RWPE2 (cell line): ENCODE results near the gene SUZ12.
"Not testable (repeated sequence)": the region's sequence is repeated elsewhere in the genome, so short reads cannot be mapped to it uniquely, and the experiment has no call there.

Experiments used
- ATAC-seq: fragments of 200-7000 bp; cut with Tn5 transposase; 3 replicates; pipeline ENCODE4 v1.9.1; 2021; ENCODE audit warnings: low read depth
- DNase-seq: peaks from one replicate; pipeline ENCODE4 v3.0.0-alpha.2; 2020; ENCODE audit warnings: low spot score
- H3K27ac ChIP-seq: fragments of 450-650 bp; 2 replicates; pipeline ENCODE4 v1.5.1; 2017; ENCODE audit warnings: mild to moderate bottlenecking; ENCODE audit not compliant: poor library complexity, severe bottlenecking
- H3K27me3 ChIP-seq: fragments of 250-450 bp; sonication (Bioruptor Pico); 2 replicates; pipeline ENCODE4 v1.5.1; 2021; ENCODE audit warnings: mild to moderate bottlenecking, moderate library complexity; ENCODE audit not compliant: insufficient read depth, poor library complexity, severe bottlenecking
- H3K36me3 ChIP-seq: fragments of 250-450 bp; sonication (Bioruptor Pico); 2 replicates; pipeline ENCODE4 v1.5.1; 2020; ENCODE audit warnings: low read depth, mild to moderate bottlenecking, moderate library complexity
- H3K4me1 ChIP-seq: fragments of 250-450 bp; sonication (Bioruptor Pico); 2 replicates; pipeline ENCODE4 v1.5.1; 2021; ENCODE audit warnings: mild to moderate bottlenecking, moderate library complexity; ENCODE audit not compliant: insufficient read depth, poor library complexity, severe bottlenecking
- H3K4me3 ChIP-seq: fragments of 250-450 bp; sonication (Bioruptor Pico); 2 replicates; pipeline ENCODE4 v1.5.1; 2021; ENCODE audit warnings: mild to moderate bottlenecking, moderate library complexity; ENCODE audit not compliant: severe bottlenecking
- H3K9me3 ChIP-seq: fragments of 250-450 bp; sonication (Bioruptor Pico); 2 replicates; pipeline ENCODE4 v1.5.1; 2021; ENCODE audit warnings: mild to moderate bottlenecking, moderate library complexity; ENCODE audit not compliant: severe bottlenecking
- CTCF ChIP-seq: fragments of 450-650 bp; IDR thresholded peaks from one replicate; pipeline ENCODE4 v1.5.1; 2017; ENCODE audit warnings: mild to moderate bottlenecking, moderate library complexity; ENCODE audit not compliant: poor library complexity, severe bottlenecking

SUZ12 gene

DNA sequence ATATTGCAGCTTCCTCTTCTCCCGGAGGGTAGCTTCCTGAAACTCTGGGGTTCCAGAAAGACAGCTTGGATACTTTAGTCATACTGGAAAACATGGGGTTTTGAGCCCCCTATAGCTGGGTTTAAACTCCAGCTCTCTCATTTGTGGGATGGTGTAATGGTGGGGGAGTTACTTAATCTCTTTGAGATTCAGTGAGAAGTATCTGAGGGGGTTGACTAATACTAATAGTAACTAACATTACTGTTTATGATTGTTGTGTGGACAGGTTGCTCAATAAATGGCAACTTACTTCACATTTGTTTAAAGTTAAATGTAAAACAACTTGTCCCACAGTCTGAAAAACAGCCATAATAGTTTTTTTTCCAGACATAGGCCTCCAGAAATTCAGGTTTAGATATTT lies 5.1 kb upstream of the SUZ12 start:
- no peak for ATAC-seq
- no peak overlapping the region for H3K27ac ChIP-seq

GRCh38 chr17:31935512-31935911 lies 1.3 kb upstream of the SUZ12 start:
- no peak overlapping the region for H3K4me3 ChIP-seq
- peaks cover 15% of the 10 kb centered on the region for H3K36me3 ChIP-seq
- no peaks in the 10 kb centered on the region for H3K27me3 ChIP-seq
- no peak overlapping the region for H3K27ac ChIP-seq
- no peak for DNase-seq
- peaks cover 3% of the 10 kb centered on the region for H3K4me1 ChIP-seq
- no peaks in the 10 kb centered on the region for H3K9me3 ChIP-seq
- no peak for TF ChIP-seq CTCF
- ATAC-seq: no peak

More for the DNA sequence above, 5.1 kb upstream of the SUZ12 start:
- H3K27me3 ChIP-seq: no peaks in the 10 kb centered on the region
- no peak for DNase-seq
- no peaks in the 10 kb centered on the region for H3K9me3 ChIP-seq
- H3K36me3 ChIP-seq: no peaks in the 10 kb centered on the region
- no peaks in the 10 kb centered on the region for H3K4me1 ChIP-seq
- no peak overlapping the region for H3K4me3 ChIP-seq
- no peak for TF ChIP-seq CTCF

DNA sequence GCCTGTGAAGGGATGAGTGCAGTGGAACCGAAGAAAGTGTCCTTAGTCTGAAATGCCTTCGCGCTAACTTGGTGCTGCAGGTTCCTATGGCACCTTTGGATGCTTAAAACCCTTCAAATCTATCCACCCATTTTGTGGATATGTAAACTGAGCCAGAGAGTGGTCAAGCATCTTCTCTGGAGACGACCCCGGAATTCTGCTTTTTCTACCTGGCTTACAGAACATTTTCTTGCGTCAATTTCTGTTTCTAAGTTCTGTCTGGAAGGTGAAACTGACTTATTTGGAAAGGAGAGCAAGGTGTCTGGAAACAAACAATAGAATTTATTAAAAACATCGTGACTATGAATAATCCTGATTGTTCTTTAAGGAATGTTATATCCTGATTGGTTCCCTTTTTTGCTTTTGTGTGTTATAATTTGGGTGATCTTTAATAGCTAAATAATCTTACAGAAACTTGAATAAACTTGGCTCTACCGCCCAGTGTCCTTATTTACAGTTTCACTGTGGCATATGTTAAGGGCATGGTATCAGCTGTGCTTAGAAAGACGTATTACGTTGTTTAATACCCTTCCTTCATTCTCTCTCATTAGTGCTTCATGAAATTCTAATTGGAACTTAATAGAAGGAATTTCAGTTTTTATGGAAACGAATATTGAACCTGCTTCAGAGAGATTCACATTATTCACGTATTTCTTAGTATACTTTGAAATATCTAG lies 1.3 kb downstream of the SUZ12 start:
- not testable (repeated sequence) for H3K27ac ChIP-seq, H3K27me3 ChIP-seq, DNase-seq, H3K9me3 ChIP-seq, ATAC-seq, H3K4me1 ChIP-seq
- H3K4me3 ChIP-seq: peak overlapping the region; percentile 35
- H3K36me3 ChIP-seq: peaks cover 27% of the 10 kb centered on the region

DNA sequence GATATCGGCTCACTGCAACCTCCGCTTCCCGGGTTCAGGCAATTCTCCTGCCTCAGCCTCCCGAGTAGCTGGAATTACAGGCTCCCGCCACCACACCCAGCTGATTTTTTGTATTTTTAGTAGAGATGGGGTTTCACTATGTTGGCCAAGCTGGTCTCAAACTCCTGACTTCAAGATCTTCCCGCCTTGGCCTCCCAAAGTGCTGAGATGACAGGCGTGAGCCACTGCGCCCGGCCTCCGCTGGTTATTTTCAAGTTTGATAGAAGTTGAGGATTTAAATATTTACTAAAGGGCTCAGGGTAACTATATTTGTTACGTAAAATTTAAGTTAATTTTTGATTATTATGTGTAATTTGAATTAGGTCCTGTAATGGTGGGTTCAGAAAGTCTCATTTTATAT lies 5.1 kb downstream of the SUZ12 start:
- H3K27ac ChIP-seq, H3K27me3 ChIP-seq, H3K4me1 ChIP-seq, DNase-seq, ATAC-seq, H3K9me3 ChIP-seq, H3K4me3 ChIP-seq: not testable (repeated sequence)
- H3K36me3 ChIP-seq: peaks cover 46% of the 10 kb centered on the region

GRCh38 chr17:31942396-31942795 lies 5.6 kb downstream of the SUZ12 start:
- peaks cover 51% of the 10 kb centered on the region for H3K36me3 ChIP-seq
- ATAC-seq: not testable (repeated sequence)

DNA sequence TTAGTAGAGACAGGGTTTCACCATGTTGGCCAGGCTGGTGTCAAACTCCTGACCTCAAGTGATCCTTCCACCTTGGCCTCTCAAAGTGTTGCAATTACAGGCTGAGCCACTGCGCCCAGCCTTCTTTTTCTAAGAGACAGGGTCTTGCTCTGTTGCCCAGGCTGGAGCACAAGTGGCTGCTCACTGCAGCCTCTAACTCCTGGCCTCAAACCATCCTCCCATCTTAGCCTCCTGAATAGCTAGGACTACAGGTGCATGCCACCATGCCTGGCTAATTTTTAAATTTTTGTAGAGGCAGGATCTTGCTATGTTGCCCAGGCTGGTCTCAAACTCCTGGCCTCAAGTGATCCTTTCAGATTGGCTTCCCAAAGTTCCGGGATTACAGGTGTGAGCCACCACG lies 15.1 kb downstream of the SUZ12 start:
- H3K27ac ChIP-seq, H3K9me3 ChIP-seq, H3K4me1 ChIP-seq, DNase-seq, ATAC-seq, H3K4me3 ChIP-seq, H3K27me3 ChIP-seq: not testable (repeated sequence)
- H3K36me3 ChIP-seq: peaks cover 70% of the 10 kb centered on the region

More at GRCh38 chr17:31942396-31942795, 5.6 kb downstream of the SUZ12 start:
- not testable (repeated sequence) for H3K27ac ChIP-seq, H3K9me3 ChIP-seq, H3K27me3 ChIP-seq, DNase-seq, H3K4me1 ChIP-seq, H3K4me3 ChIP-seq

DNA sequence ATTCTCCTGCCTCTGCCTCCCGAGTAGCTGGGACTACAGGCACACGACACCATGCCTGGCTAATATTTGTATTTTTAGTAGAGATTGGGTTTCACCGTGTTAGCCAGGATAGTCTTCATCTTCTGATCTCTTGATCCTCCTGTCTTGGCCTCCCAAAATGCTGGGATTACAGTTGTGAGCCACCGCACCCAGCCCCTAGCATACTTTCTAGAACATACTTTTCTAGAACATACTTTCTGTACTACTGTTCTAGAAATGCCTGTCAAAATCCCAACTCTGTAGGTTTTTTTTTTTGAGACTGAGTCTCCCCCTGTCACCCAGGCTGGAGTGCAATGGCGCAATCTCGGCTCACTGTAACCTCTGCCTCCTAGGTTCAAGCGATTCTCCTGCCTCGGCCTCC lies 27.3 kb downstream of the SUZ12 start:
- not testable (repeated sequence) for H3K27me3 ChIP-seq, H3K9me3 ChIP-seq, ATAC-seq, H3K4me1 ChIP-seq, H3K27ac ChIP-seq, DNase-seq, H3K4me3 ChIP-seq
- peaks cover 83% of the 10 kb centered on the region for H3K36me3 ChIP-seq
